Smooth muscle cell (in vitro differentiated cells): ENCODE data around the gene SLC6A7. TPM values are rescaled to one million over a fixed set of nuclear protein-coding genes. Genes with fewer than 3 reads are reported as not detected.
A peak's percentile ranks its signal among the peaks of the same experiment; 100 is the strongest.

Source experiments
- DNase-seq: peaks from one replicate; lab custom pipeline; 2025; ENCODE audit not compliant: unreplicated experiment; lab: John Stamatoyannopoulos, UW
- H2AFZ ChIP-seq: fragments of 200-600 bp; sonication (generic); 2 replicates; pipeline ENCODE4 v1.6.0; 2016; ENCODE audit warnings: antibody characterized with exemption, low read depth, mild to moderate bottlenecking
- H3F3A ChIP-seq: fragments of 200-600 bp; sonication (generic); 2 replicates; pipeline ENCODE4 v1.6.0; 2017; ENCODE audit warnings: antibody characterized with exemption, low read depth
- H3K27ac ChIP-seq: fragments of 200-600 bp; sonication (generic); 2 replicates; pipeline ENCODE4 v1.5.1; 2016; ENCODE audit warnings: low read depth, mild to moderate bottlenecking
- H3K27me3 ChIP-seq: fragments of 200-600 bp; sonication (generic); 2 replicates; pipeline ENCODE4 v1.6.1; 2016; ENCODE audit warnings: low read depth, mild to moderate bottlenecking
- H3K36me3 ChIP-seq: fragments of 200-600 bp; sonication (generic); 2 replicates; pipeline ENCODE4 v1.5.1; 2016; ENCODE audit warnings: low read depth
- H3K4me1 ChIP-seq: fragments of 200-600 bp; sonication (generic); 2 replicates; pipeline ENCODE4 v1.5.1; 2016; ENCODE audit warnings: low read depth
- H3K4me2 ChIP-seq: fragments of 200-600 bp; sonication (generic); 2 replicates; pipeline ENCODE4 v1.6.0; 2016; ENCODE audit warnings: mild to moderate bottlenecking
- H3K4me3 ChIP-seq: fragments of 200-600 bp; sonication (generic); 2 replicates; pipeline ENCODE4 v1.5.1; 2016; ENCODE audit warnings: mild to moderate bottlenecking
- H3K79me2 ChIP-seq: fragments of 200-600 bp; sonication (generic); 2 replicates; pipeline ENCODE4 v1.6.0; 2016; ENCODE audit warnings: low read depth, mild to moderate bottlenecking
- H3K9ac ChIP-seq: fragments of 200-600 bp; sonication (generic); 2 replicates; pipeline ENCODE4 v1.6.0; 2016; ENCODE audit warnings: low read depth
- H3K9me3 ChIP-seq: fragments of 200-600 bp; sonication (generic); replicated peaks from 2 replicates; pipeline ENCODE4 v1.5.1; 2016; ENCODE audit warnings: low read depth
- H4K20me1 ChIP-seq: fragments of 200-600 bp; sonication (generic); 2 replicates; pipeline ENCODE4 v1.6.0; 2016; ENCODE audit warnings: low read depth
- WGBS: methylation state at CpG from one replicate; pipeline ENCODE4 v1.1.7; 2016; ENCODE audit warnings: low lambda C conversion rate; 5-methylcytosine and 5-hydroxymethylcytosine counted together
- polyA plus RNA-seq: library from polyadenylated mRNA; unstranded; fragments of >200 nt; fragmentation: Nextera tagmentation; extraction: Ambion mirVana; gene quantifications from 2 replicates; pipeline ENCODE4 v1.2.1, GENCODE V29; 2016
- total RNA-seq: library from RNA; depleted of rRNA; stranded (reverse); fragments of >200 nt; gene quantifications from 2 replicates; pipeline ENCODE4 v1.2.3, GENCODE V29; 2014
- TF ChIP-seq, protein P1 (sequence below): fragments of 200-600 bp; sonication (generic); IDR thresholded peaks from 2 replicates; pipeline ENCODE4 v1.5.1; 2017; ENCODE audit warnings: borderline replicate concordance, mild to moderate bottlenecking, antibody characterized with exemption; ENCODE audit not compliant: insufficient read depth, poor library complexity, severe bottlenecking

SLC6A7 gene
- total and polyA plus RNA-seq, 2 experiments from 2014 or later = 0.10 TPM; not detected in 1

DNA sequence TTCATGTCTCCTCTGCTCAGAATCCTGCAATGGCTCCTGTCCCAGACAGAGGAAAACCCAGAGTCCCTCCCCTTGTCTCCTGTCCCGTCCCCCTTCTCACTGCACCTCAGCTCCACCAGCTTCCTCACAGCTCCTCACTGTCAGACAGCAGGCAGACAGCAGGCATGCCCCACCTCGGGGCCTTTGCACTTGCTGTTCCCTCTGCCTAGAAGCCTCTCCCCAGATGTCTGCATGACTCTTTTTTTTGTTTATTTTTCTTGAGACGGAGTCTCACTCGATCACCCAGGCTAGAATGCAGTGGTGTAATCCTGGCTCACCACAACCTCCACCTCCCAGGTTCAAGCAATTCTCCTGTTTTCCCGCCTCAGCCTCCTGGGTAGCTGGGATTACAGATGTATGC lies 8.8 kb upstream of the SLC6A7 start:
- WGBS = 42% methylated on average over 5 of the region's 5 CpGs
- no peaks in the 10 kb centered on the region for H4K20me1 ChIP-seq
- no peaks in the 10 kb centered on the region for H3K79me2 ChIP-seq
- H3K4me2 ChIP-seq = no peak overlapping the region
- DNase-seq = no peak
- H3K9ac ChIP-seq = no peak overlapping the region
- no peak overlapping the region for H2AFZ ChIP-seq
- no peaks in the 10 kb centered on the region for H3F3A ChIP-seq
- H3K27ac ChIP-seq = peak overlapping the region; percentile 28
- no peaks in the 10 kb centered on the region for H3K36me3 ChIP-seq
- TF ChIP-seq, protein P1, sequence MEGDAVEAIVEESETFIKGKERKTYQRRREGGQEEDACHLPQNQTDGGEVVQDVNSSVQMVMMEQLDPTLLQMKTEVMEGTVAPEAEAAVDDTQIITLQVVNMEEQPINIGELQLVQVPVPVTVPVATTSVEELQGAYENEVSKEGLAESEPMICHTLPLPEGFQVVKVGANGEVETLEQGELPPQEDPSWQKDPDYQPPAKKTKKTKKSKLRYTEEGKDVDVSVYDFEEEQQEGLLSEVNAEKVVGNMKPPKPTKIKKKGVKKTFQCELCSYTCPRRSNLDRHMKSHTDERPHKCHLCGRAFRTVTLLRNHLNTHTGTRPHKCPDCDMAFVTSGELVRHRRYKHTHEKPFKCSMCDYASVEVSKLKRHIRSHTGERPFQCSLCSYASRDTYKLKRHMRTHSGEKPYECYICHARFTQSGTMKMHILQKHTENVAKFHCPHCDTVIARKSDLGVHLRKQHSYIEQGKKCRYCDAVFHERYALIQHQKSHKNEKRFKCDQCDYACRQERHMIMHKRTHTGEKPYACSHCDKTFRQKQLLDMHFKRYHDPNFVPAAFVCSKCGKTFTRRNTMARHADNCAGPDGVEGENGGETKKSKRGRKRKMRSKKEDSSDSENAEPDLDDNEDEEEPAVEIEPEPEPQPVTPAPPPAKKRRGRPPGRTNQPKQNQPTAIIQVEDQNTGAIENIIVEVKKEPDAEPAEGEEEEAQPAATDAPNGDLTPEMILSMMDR = no peak
- no peaks in the 10 kb centered on the region for H3K4me1 ChIP-seq
- H3K9me3 ChIP-seq = no peaks in the 10 kb centered on the region
- no peaks in the 10 kb centered on the region for H3K27me3 ChIP-seq
- no peak overlapping the region for H3K4me3 ChIP-seq

DNA sequence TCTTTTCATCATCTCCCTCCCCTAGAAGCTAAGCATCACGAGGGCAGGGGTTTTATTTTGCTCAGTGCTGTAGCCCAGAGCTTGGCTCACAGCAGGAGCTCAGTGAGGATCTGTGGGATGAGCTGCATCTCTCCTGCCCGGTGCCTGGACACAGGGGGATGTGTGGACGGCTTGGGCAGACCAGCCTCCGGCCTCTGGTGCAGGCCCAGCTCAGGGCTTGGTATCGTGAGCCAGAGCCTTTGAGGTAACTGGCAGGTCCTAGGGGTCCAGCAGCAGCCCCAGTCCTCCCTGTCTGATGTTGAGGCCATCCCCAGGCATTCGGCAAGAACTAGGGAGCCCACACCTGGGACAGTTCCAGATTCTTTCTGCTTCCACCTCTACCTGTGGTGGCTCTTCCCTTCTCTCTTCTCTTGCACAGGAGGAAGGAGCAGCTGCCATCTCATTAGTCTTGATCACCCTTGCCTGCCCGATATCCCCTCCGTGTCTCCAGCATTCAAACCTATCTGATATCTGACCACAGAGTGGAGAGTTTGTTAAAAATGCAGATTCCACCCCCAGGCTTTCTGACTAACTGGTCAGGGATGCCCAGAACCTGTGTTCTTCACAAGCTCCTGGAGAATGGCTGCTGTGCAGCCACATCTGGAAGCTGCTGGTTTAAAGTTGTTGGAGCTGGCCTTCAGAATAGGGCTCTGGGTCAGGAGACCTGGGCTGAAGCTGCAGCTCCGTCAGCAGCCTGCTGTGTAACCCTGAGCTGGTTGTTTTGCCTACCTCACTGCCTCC lies 7.9 kb upstream of the SLC6A7 start:
- no peaks in the 10 kb centered on the region for H4K20me1 ChIP-seq
- H3K27ac ChIP-seq = no peak overlapping the region
- TF ChIP-seq, protein P1 = no peak
- no peaks in the 10 kb centered on the region for H3F3A ChIP-seq
- DNase-seq = no peak
- no peaks in the 10 kb centered on the region for H3K79me2 ChIP-seq
- H3K27me3 ChIP-seq = no peaks in the 10 kb centered on the region
- H3K4me3 ChIP-seq = no peak overlapping the region
- H3K36me3 ChIP-seq = no peaks in the 10 kb centered on the region
- no peak overlapping the region for H3K4me2 ChIP-seq
- 74% methylated on average over 9 of the region's 9 CpGs for WGBS
- H3K9me3 ChIP-seq = no peaks in the 10 kb centered on the region
- no peaks in the 10 kb centered on the region for H3K4me1 ChIP-seq
- no peak overlapping the region for H3K9ac ChIP-seq
- no peak overlapping the region for H2AFZ ChIP-seq

DNA sequence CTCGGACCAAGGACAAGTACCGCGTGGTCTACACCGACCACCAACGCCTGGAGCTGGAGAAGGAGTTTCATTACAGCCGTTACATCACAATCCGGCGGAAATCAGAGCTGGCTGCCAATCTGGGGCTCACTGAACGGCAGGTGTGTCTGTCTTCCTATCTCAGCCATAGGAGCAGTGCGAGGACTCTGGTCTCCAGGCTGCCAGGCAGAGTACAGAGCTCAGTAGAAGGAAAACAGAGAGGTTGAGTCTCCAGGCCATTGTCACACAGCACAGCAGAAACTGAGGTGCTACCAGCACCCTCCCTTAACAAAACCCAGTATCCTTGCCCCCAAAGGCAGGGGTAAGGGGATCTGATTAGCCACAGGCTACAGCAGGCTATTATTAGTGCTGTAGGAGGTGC lies 7.1 kb upstream of the SLC6A7 start:
- no peaks in the 10 kb centered on the region for H4K20me1 ChIP-seq
- no peaks in the 10 kb centered on the region for H3K36me3 ChIP-seq
- DNase-seq = no peak
- no peak overlapping the region for H2AFZ ChIP-seq
- no peaks in the 10 kb centered on the region for H3K79me2 ChIP-seq
- H3K4me2 ChIP-seq = no peak overlapping the region
- no peak overlapping the region for H3K4me3 ChIP-seq
- peaks cover 2% of the 10 kb centered on the region for H3K27me3 ChIP-seq
- no peaks in the 10 kb centered on the region for H3F3A ChIP-seq
- no peak overlapping the region for H3K9ac ChIP-seq
- no peaks in the 10 kb centered on the region for H3K4me1 ChIP-seq
- TF ChIP-seq, protein P1 = no peak
- no peak overlapping the region for H3K27ac ChIP-seq
- H3K9me3 ChIP-seq = no peaks in the 10 kb centered on the region
- 96% methylated on average over 10 of the region's 10 CpGs for WGBS

DNA sequence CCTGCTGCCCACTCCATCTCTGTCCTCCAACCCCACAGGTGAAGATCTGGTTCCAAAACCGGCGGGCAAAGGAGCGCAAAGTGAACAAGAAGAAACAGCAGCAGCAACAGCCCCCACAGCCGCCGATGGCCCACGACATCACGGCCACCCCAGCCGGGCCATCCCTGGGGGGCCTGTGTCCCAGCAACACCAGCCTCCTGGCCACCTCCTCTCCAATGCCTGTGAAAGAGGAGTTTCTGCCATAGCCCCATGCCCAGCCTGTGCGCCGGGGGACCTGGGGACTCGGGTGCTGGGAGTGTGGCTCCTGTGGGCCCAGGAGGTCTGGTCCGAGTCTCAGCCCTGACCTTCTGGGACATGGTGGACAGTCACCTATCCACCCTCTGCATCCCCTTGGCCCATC lies 6.4 kb upstream of the SLC6A7 start:
- no peak overlapping the region for H3K27ac ChIP-seq
- no peaks in the 10 kb centered on the region for H3K79me2 ChIP-seq
- no peak overlapping the region for H3K9ac ChIP-seq
- no peaks in the 10 kb centered on the region for H4K20me1 ChIP-seq
- H3K4me2 ChIP-seq = no peak overlapping the region
- H3K4me1 ChIP-seq = no peaks in the 10 kb centered on the region
- no peak overlapping the region for H3K4me3 ChIP-seq
- H3K36me3 ChIP-seq = no peaks in the 10 kb centered on the region
- no peaks in the 10 kb centered on the region for H3F3A ChIP-seq
- 99% methylated on average over 12 of the region's 12 CpGs for WGBS
- DNase-seq = no peak
- H3K9me3 ChIP-seq = no peaks in the 10 kb centered on the region
- peaks cover 9% of the 10 kb centered on the region for H3K27me3 ChIP-seq
- TF ChIP-seq, protein P1 = no peak
- no peak overlapping the region for H2AFZ ChIP-seq
